Peyer's patch (tissue), 4 donors: ENCODE measurements around the gene PREP.

ENCODE experiments used
- POLR2A ChIP-seq, 2 donors: fragments of 450-650 bp; IDR thresholded peaks; one replicate each; pipeline ENCODE4 v1.5.1; 2017; ENCODE audit warnings: antibody characterized with exemption in 2 of 2, mild to moderate bottlenecking in 2 of 2, moderate library complexity in 2 of 2
- TF ChIP-seq, protein P1 (sequence below), 6 experiments: fragments of 450-650 bp in 4 of 6; fragments of 200-600 bp in 2 of 6; sonication (generic) in 1 of 6; IDR thresholded peaks; one replicate each; pipeline ENCODE4 v1.5.1; 2017 to 2019; ENCODE audit warnings: antibody characterized with exemption in 6 of 6, mild to moderate bottlenecking in 3 of 6, moderate library complexity in 1 of 6

DNA sequence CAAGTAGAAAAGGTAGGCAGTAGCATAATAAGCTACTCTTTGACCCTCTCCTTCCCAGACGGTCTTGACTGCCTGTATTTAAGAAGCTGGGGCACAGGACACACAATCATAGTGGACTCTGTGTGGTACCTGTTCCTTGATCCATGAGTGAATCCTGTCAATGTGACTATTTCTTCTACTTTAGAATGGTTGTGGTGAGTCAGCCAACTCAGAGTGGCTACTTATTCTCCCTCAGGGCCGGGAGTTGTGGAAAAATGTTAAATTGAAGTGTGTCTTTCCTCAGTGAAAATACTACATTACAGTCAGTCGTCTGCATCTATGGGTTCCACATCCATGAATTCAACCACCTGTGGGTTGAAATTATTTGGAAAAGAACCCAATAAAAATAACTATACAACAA, 30.8 kb upstream of the PREP start:
- TF ChIP-seq, protein P1, sequence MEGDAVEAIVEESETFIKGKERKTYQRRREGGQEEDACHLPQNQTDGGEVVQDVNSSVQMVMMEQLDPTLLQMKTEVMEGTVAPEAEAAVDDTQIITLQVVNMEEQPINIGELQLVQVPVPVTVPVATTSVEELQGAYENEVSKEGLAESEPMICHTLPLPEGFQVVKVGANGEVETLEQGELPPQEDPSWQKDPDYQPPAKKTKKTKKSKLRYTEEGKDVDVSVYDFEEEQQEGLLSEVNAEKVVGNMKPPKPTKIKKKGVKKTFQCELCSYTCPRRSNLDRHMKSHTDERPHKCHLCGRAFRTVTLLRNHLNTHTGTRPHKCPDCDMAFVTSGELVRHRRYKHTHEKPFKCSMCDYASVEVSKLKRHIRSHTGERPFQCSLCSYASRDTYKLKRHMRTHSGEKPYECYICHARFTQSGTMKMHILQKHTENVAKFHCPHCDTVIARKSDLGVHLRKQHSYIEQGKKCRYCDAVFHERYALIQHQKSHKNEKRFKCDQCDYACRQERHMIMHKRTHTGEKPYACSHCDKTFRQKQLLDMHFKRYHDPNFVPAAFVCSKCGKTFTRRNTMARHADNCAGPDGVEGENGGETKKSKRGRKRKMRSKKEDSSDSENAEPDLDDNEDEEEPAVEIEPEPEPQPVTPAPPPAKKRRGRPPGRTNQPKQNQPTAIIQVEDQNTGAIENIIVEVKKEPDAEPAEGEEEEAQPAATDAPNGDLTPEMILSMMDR (IDR thresholded peaks at IDR 0.05): no peak
- TF ChIP-seq POLR2A (IDR thresholded peaks at IDR 0.05): no peak
